GM23248 (cell line): ENCODE measurements around the gene RPRD1B. TPM values are rescaled to one million over a fixed set of nuclear protein-coding genes. Genes with fewer than 3 reads are reported as not detected.

Source experiments
- DNase-seq: peaks from one replicate; pipeline ENCODE4 v3.0.0-alpha.2; 2015
- H2AFZ ChIP-seq: fragments of 200-600 bp; sonication (generic); 2 replicates; pipeline ENCODE4 v1.6.1; 2016; ENCODE audit warnings: antibody characterized with exemption
- H3F3A ChIP-seq: fragments of 200-600 bp; sonication (generic); 2 replicates; pipeline ENCODE4 v1.6.1; 2016; ENCODE audit warnings: mild to moderate bottlenecking, antibody characterized with exemption, mixed run types; ENCODE audit not compliant: insufficient read depth
- H3K27ac ChIP-seq: fragments of 200-600 bp; sonication (generic); 2 replicates; pipeline ENCODE4 v1.5.1; 2016; ENCODE audit warnings: mild to moderate bottlenecking
- H3K27me3 ChIP-seq: fragments of 200-600 bp; sonication (generic); replicated peaks from 2 replicates; pipeline ENCODE4 v1.6.1; 2016; ENCODE audit warnings: mild to moderate bottlenecking; ENCODE audit not compliant: insufficient read depth
- H3K36me3 ChIP-seq: fragments of 200-600 bp; sonication (generic); 2 replicates; pipeline ENCODE4 v1.6.1; 2016; ENCODE audit warnings: low read depth, mild to moderate bottlenecking
- H3K4me1 ChIP-seq: fragments of 200-600 bp; sonication (generic); 2 replicates; pipeline ENCODE4 v1.6.1; 2016; ENCODE audit warnings: mild to moderate bottlenecking; ENCODE audit not compliant: insufficient read depth
- H3K4me2 ChIP-seq: fragments of 200-600 bp; sonication (generic); one replicate; pipeline ENCODE4 v1.6.1; 2016; ENCODE audit warnings: mild to moderate bottlenecking; ENCODE audit not compliant: unreplicated experiment
- H3K4me3 ChIP-seq: fragments of 200-600 bp; sonication (generic); 2 replicates; pipeline ENCODE4 v1.5.1; 2016; ENCODE audit warnings: mild to moderate bottlenecking
- H3K79me2 ChIP-seq: fragments of 200-600 bp; sonication (generic); 2 replicates; pipeline ENCODE4 v1.6.1; 2016; ENCODE audit warnings: mild to moderate bottlenecking; ENCODE audit not compliant: insufficient read depth
- H3K9ac ChIP-seq: fragments of 200-600 bp; sonication (generic); 2 replicates; pipeline ENCODE4 v1.6.1; 2016; ENCODE audit warnings: mild to moderate bottlenecking
- H3K9me2 ChIP-seq: fragments of 200-600 bp; sonication (generic); 2 replicates; pipeline ENCODE4 v1.6.1; 2016; ENCODE audit warnings: mixed run types, mild to moderate bottlenecking, moderate library complexity; ENCODE audit not compliant: insufficient read depth
- H3K9me3 ChIP-seq: fragments of 200-600 bp; sonication (generic); one replicate; pipeline ENCODE4 v1.6.1; 2017; ENCODE audit warnings: low read depth
- H4K20me1 ChIP-seq: fragments of 200-600 bp; sonication (generic); 2 replicates; pipeline ENCODE4 v1.6.0; 2016; ENCODE audit not compliant: insufficient read depth
- EZH2 ChIP-seq: fragments of 200-600 bp; sonication (generic); IDR thresholded peaks from 2 replicates; pipeline ENCODE4 v1.6.1; 2018; ENCODE audit warnings: antibody characterized with exemption, mild to moderate bottlenecking; ENCODE audit not compliant: insufficient read depth, poor library complexity, severe bottlenecking
- EZH2phosphoT487 ChIP-seq: fragments of 200-600 bp; sonication (generic); IDR thresholded peaks from 2 replicates; pipeline ENCODE4 v1.6.1; 2018; ENCODE audit warnings: antibody characterized with exemption, moderate library complexity, mild to moderate bottlenecking, low read depth; ENCODE audit not compliant: insufficient read depth
- WGBS, 2 experiments: methylation state at CpG; one replicate each; pipeline ENCODE4 v1.1.6; 2015 to 2017; ENCODE audit warnings: low lambda C conversion rate in 2 of 2, low coverage in 1 of 2; ENCODE audit errors: missing lambda C conversion rate in 2 of 2; 5-methylcytosine and 5-hydroxymethylcytosine counted together
- in situ Hi-C: fragments of 300-500 bp; cut with MboI; formaldehyde crosslinking; loops from 2 replicates; pipeline ENCODE4 v1.15.0; 2020
- polyA plus RNA-seq: library from polyadenylated mRNA; unstranded; fragments of >200 nt; fragmentation: Nextera tagmentation; extraction: Ambion mirVana; gene quantifications from 2 replicates; pipeline ENCODE4 v1.2.1, GENCODE V29; 2016
- total RNA-seq: library from RNA; depleted of rRNA; stranded (reverse); fragments of >200 nt; shearing (Covaris generic); gene quantifications from 2 replicates; pipeline ENCODE4 v1.2.3, GENCODE V29; 2014

RPRD1B gene
- total and polyA plus RNA-seq, 2 experiments from 2014 or later = 13.5 to 15.6 TPM

DNA sequence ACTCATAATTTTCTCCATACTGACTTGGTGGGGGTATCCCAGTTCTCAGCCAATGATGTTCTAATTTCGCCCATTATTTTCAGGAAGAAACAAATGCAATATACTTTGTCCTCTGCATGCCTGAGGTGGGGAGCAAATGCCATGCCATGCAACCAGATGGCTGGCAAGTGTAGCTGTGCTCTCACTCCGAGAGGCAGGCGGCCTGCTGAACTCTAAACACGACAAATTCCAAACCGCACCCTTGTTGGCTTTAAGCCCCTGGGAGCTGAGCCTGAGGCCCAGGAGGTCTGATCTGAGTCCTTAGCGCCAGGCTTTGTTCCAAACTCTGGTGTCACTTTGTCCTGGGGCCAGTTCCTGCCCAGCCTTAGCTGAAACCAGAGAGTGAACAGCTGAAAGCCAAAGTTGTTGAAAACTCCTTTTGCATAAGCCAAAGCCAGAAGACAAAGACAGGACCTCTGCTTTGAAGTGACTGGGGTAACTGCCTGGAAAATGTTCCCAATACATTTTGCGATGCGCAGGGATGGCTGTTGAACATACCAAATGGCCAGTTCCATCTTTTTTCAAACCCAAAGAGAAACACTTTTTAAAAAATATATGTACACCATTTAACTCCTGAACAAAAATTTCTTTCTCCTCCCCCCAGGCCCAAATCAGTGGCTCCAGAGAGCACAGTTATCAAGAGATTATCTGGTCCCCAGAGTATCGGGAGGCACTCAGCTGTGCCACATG is 46.5 kb upstream of the RPRD1B start:
- Histone ChIP-seq H3F3A (peaks cover 16% of the 10 kb centered on the region; the same call in 1 of the 2 replicates), H3K36me3 (0 out of 2 replicates have a peak, but pooled peaks cover 6% of the 10 kb centered on the region), H3K4me3 (no peak overlapping the region), H3K4me2 (no peak overlapping the region), H3K9ac (no peak overlapping the region), H3K9me3 (no peaks in the 10 kb centered on the region), H3K9me2 (no peaks in the 10 kb centered on the region), H3K4me1 (peaks cover 17% of the 10 kb centered on the region), H3K27ac (no peak overlapping the region), H4K20me1 (no peaks in the 10 kb centered on the region), H3K79me2 (no peaks in the 10 kb centered on the region), H3K27me3 (no peaks in the 10 kb centered on the region), H2AFZ (no peak overlapping the region)
- in situ Hi-C loops = loop anchor here (25.0 kb wide), 1 partner anchor 725 kb away; the partner anchor contains the start of gene GHRH
- TF ChIP-seq EZH2phosphoT487 = no peak
- no peak for TF ChIP-seq EZH2
- WGBS, 2 experiments = 69 to 79% methylated on average over 9 of the region's 9 CpGs
- DNase-seq = peak; percentile 44

DNA sequence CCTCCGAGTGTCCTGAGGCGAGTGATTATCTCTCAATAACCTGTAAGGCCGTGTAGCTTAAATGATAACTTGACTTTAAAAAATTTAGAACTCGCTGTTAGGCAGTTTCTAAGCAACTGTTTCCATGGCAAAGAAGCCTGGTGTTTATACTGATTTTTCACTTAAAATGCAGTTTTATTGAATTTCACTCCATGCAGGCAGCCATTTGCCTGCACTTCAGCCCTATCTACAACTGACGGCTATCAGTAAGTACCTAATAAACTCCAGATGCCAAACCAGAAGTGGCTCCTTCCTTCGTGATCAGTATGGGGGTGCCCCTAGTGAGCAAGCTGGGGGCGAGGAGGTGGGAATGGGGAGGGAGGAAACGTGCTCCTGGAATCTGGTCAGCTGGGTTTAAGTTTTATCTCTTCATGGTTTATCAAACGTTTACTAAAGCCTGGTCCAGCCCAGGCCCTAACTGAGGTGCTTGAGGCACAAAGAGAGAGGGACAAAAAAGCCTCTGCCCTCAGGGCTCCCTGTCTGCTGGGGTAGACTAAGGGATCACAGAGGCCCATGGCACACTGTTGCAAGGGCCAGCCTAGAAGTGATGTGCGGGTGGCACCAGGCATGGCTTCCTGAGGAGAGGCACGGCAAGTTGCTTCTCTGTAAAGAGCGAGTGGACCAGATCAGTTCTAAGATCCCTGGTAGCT is 45.8 kb upstream of the RPRD1B start:
- DNase-seq = no peak
- WGBS, 2 experiments = 92 to 93% methylated on average over 12 of the region's 12 CpGs
- no peaks in the 10 kb centered on the region for H3K9me3 ChIP-seq
- no peak overlapping the region for H3K27ac ChIP-seq
- no peaks in the 10 kb centered on the region for H3K9me2 ChIP-seq
- H3K4me2 ChIP-seq = no peak overlapping the region
- H3K79me2 ChIP-seq = no peaks in the 10 kb centered on the region
- TF ChIP-seq EZH2 (no peak), EZH2phosphoT487 (no peak)
- H3K4me3 ChIP-seq = no peak overlapping the region
- no peaks in the 10 kb centered on the region for H4K20me1 ChIP-seq
- no peak overlapping the region for H2AFZ ChIP-seq
- 0 out of 2 replicates have a peak, but pooled peaks cover 6% of the 10 kb centered on the region for H3K36me3 ChIP-seq
- in situ Hi-C loops = loop anchor here (25.0 kb wide), 1 partner anchor 725 kb away; the partner anchor contains the start of gene GHRH
- H3F3A ChIP-seq = peaks cover 16% of the 10 kb centered on the region; the same call in 1 of the 2 replicates
- H3K4me1 ChIP-seq = peaks cover 22% of the 10 kb centered on the region
- no peak overlapping the region for H3K9ac ChIP-seq
- no peaks in the 10 kb centered on the region for H3K27me3 ChIP-seq

DNA sequence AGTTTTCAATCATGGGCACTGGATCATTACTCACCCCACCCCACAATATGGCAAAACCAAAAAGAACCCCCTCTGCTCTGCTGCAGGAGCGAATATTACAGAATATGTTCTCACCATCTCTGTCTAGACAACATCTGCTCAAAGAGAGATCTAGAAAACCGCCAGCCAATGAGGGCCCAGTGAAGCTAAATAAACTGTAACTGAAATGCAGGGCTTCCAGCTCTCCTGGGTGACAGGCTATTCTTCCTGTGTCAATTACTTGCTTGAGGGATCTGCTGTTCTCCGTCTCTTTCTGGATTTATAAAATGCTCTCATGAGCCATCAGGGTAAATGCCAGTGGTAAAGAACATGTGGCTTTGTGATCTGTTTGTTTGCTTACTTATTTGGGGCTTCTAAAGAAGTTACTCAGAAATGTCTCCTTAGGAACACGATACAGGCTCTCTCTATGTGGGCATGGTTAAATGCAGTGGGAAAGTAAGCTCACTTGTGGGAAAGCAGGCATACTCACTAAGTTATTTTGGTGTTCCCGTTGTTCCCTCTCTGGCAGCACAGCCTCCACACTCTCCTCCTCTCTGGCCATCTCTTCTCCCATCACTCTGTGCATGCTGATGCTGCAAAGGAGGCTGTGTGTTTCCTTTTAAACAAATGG is 45.1 kb upstream of the RPRD1B start:
- TF ChIP-seq EZH2phosphoT487 = no peak
- TF ChIP-seq EZH2 = no peak
- H3F3A ChIP-seq = peaks cover 16% of the 10 kb centered on the region; the same call in 1 of the 2 replicates
- H2AFZ ChIP-seq = no peak overlapping the region
- H3K4me3 ChIP-seq = no peak overlapping the region
- no peaks in the 10 kb centered on the region for H3K27me3 ChIP-seq
- H3K4me1 ChIP-seq = peaks cover 29% of the 10 kb centered on the region
- H3K9ac ChIP-seq = no peak overlapping the region
- H3K9me2 ChIP-seq = no peaks in the 10 kb centered on the region
- 0 out of 2 replicates have a peak, but pooled peaks cover 6% of the 10 kb centered on the region for H3K36me3 ChIP-seq
- DNase-seq = no peak
- 92 to 93% methylated on average over 5 of the region's 5 CpGs for WGBS, 2 experiments
- no peaks in the 10 kb centered on the region for H3K79me2 ChIP-seq
- H3K4me2 ChIP-seq = no peak overlapping the region
- in situ Hi-C loops = loop anchor here (25.0 kb wide), 1 partner anchor 726 kb away; the partner anchor contains the start of gene GHRH
- H3K9me3 ChIP-seq = no peaks in the 10 kb centered on the region
- H3K27ac ChIP-seq = no peak overlapping the region
- H4K20me1 ChIP-seq = no peaks in the 10 kb centered on the region

DNA sequence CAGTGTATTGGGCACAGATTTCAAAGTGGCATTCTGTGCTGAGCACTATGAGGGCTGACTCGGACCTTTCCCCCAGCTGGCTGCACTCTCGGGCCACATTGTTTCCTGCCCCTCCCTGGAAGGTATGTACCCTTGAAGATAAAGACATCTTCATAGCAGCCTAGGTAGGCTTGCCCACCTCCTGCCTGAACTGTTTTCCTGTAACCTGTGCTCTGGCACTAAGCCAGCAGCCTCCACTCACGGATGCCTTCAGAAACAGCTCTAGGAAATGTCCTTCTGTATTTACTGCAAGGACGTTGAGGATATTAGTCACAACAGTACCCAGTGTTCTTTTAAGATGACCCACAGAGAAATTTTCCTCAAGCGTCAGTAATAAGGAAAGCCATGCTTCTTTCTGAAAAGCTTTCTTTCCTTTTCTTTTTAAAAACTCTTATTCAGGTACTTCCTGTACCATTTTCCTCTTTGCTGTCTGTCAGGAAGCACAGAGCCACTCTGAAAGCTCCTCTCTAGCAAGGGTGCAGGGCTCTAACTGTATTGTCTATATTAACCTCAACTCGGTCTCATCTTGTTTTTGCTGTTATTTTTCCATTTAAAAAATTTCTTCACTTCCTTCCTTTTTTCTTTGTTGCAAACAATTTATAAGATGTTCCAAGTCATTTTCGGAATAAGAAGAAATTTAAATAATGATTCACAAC is 43.8 kb upstream of the RPRD1B start:
- 76 to 80% methylated on average over 7 of the region's 7 CpGs for WGBS, 2 experiments
- peaks cover 31% of the 10 kb centered on the region for H3K4me1 ChIP-seq
- H4K20me1 ChIP-seq = no peaks in the 10 kb centered on the region
- no peak overlapping the region for H2AFZ ChIP-seq
- H3K4me2 ChIP-seq = peak overlapping the region; percentile 14
- peak overlapping the region; percentile 43 for H3K9ac ChIP-seq
- DNase-seq = no peak
- no peaks in the 10 kb centered on the region for H3K9me2 ChIP-seq
- H3F3A ChIP-seq = peaks cover 16% of the 10 kb centered on the region; the same call in 1 of the 2 replicates
- peak overlapping the region; percentile 50 for H3K27ac ChIP-seq
- no peak overlapping the region for H3K4me3 ChIP-seq
- TF ChIP-seq EZH2 (no peak), EZH2phosphoT487 (no peak)
- H3K9me3 ChIP-seq = no peaks in the 10 kb centered on the region
- no peaks in the 10 kb centered on the region for H3K79me2 ChIP-seq
- in situ Hi-C loops = loop anchor here (25.0 kb wide), 1 partner anchor 727 kb away; the partner anchor contains the start of gene GHRH
- no peaks in the 10 kb centered on the region for H3K27me3 ChIP-seq
- H3K36me3 ChIP-seq = 0 out of 2 replicates have a peak, but pooled peaks cover 6% of the 10 kb centered on the region
